Keratinocyte (primary cell): ENCODE data around the gene PSME4. TPM values are rescaled to one million over a fixed set of nuclear protein-coding genes. Genes with fewer than 3 reads are reported as not detected.

Experiments
- DNase-seq: peaks from one replicate; pipeline ENCODE4 v3.0.0-alpha.2; 2011; ENCODE audit warnings: low read depth, missing footprints, low spot score
- FAIRE-seq: peaks from 2 replicates; lab custom pipeline; 2011; peaks lifted over from hg19 to GRCh38; lab: Jason Lieb, UNC
- H2AFZ ChIP-seq: 2 replicates; pipeline ENCODE4 v1.6.0; 2012; ENCODE audit warnings: low read length, control low read depth, inconsistent platforms; ENCODE audit not compliant: control insufficient read depth
- H3K27ac ChIP-seq: 2 replicates; pipeline ENCODE4 v1.5.1; 2011; ENCODE audit warnings: low read length; ENCODE audit not compliant: control insufficient read depth, insufficient read depth
- H3K27me3 ChIP-seq: 3 replicates; pipeline ENCODE4 v1.6.0; 2011; ENCODE audit warnings: low read length; ENCODE audit not compliant: control insufficient read depth, insufficient read depth; ENCODE audit errors: extremely low read depth
- H3K36me3 ChIP-seq, 2 experiments: 2 replicates in 1 of 2; 3 replicates in 1 of 2; pipeline ENCODE4 v1.5.1; 2011; ENCODE audit warnings: low read length in 2 of 2, mild to moderate bottlenecking in 1 of 2; ENCODE audit not compliant: control insufficient read depth in 2 of 2, insufficient read depth in 2 of 2; ENCODE audit errors: extremely low read depth in 1 of 2
- H3K4me1 ChIP-seq: 3 replicates; pipeline ENCODE4 v1.5.1; 2011; ENCODE audit warnings: low read length; ENCODE audit not compliant: control insufficient read depth, insufficient read depth; ENCODE audit errors: extremely low read depth
- H3K4me2 ChIP-seq: 3 replicates; pipeline ENCODE4 v1.6.0; 2011; ENCODE audit warnings: low read depth, low read length; ENCODE audit not compliant: control insufficient read depth, insufficient read depth; ENCODE audit errors: extremely low read depth
- H3K4me3 ChIP-seq, 3 experiments: fragments of 200-600 bp in 1 of 3; sonication (generic) in 1 of 3; 2 replicates in 2 of 3; 3 replicates in 1 of 3; pipeline ENCODE4 v1.5.1; 2011 to 2016; ENCODE audit warnings: low read length in 3 of 3, mild to moderate bottlenecking in 3 of 3, control low read depth in 2 of 3, inconsistent platforms in 1 of 3, low read depth in 1 of 3, mixed read lengths in 1 of 3, mixed run types in 1 of 3, moderate library complexity in 1 of 3; ENCODE audit not compliant: control insufficient read depth in 2 of 3, insufficient read depth in 2 of 3; ENCODE audit errors: extremely low read depth in 1 of 3
- H3K79me2 ChIP-seq: 2 replicates; pipeline ENCODE4 v1.6.0; 2012; ENCODE audit warnings: low read length; ENCODE audit not compliant: control insufficient read depth, insufficient read depth
- H3K9ac ChIP-seq: 3 replicates; pipeline ENCODE4 v1.6.0; 2011; ENCODE audit warnings: low read length; ENCODE audit not compliant: control insufficient read depth, insufficient read depth; ENCODE audit errors: extremely low read depth
- H3K9me1 ChIP-seq: 3 replicates; pipeline ENCODE4 v1.6.0; 2011; ENCODE audit warnings: low read length; ENCODE audit not compliant: control insufficient read depth, insufficient read depth; ENCODE audit errors: extremely low read depth
- H3K9me3 ChIP-seq: 2 replicates; pipeline ENCODE4 v1.5.1; 2012; ENCODE audit warnings: low read depth, low read length; ENCODE audit not compliant: control insufficient read depth
- H4K20me1 ChIP-seq: 3 replicates; pipeline ENCODE4 v1.6.0; 2011; ENCODE audit warnings: low read length; ENCODE audit not compliant: control insufficient read depth, insufficient read depth; ENCODE audit errors: extremely low read depth
- CTCF ChIP-seq, 3 experiments: IDR thresholded peaks in 1 of 3; conservative IDR thresholded peaks in 1 of 3; optimal IDR thresholded peaks in 1 of 3; 2 replicates in 2 of 3; 3 replicates in 1 of 3; pipeline versions ENCODE3 to v1.5.1; 2011; ENCODE audit warnings: low read length in 3 of 3, mild to moderate bottlenecking in 3 of 3, moderate library complexity in 2 of 3, control low read depth in 1 of 3, inconsistent platforms in 1 of 3; ENCODE audit not compliant: insufficient read depth in 2 of 3; ENCODE audit errors: extremely low read depth in 1 of 3
- EZH2 ChIP-seq: IDR thresholded peaks from one replicate; pipeline ENCODE4 v1.6.1; 2012; ENCODE audit warnings: inconsistent platforms, mild to moderate bottlenecking, low read length, moderate library complexity
- dilution Hi-C: fragments of 300-500 bp; cut with MboI; formaldehyde crosslinking; loops from one replicate; pipeline ENCODE4 v1.7.0; 2020; ENCODE audit warnings: low sequenced_read_pairs; ENCODE audit not compliant: extremely low pct_ligation_motif_present
- polyA plus RNA-seq, 5 experiments: library from polyadenylated mRNA; depleted of rRNA in 3 of 5; stranded (reverse) in 3 of 5; stranded (forward) in 1 of 5; unstranded in 1 of 5; fragments of >200 nt; gene quantifications; 1 replicate in 1 of 5; 2 replicates in 3 of 5; 3 replicates in 1 of 5; pipeline versions ENCODE4 v1.2.1 to v1.2.3, GENCODE V29; 2011 to 2012; ENCODE audit warnings: missing spikeins in 2 of 5, low read depth in 1 of 5, low replicate concordance in 1 of 5

The PSME4 gene
- polyA plus RNA-seq, 1 donor (not counting 4 experiments of a cell fraction or from before 2014, with no cell fraction given): 59.4 TPM

GRCh38 chr2:54013996-54014395 is 43.2 kb upstream of the PSME4 start:
- no peaks in the 10 kb centered on the region for H3K27me3 ChIP-seq
- no peaks in the 10 kb centered on the region for H4K20me1 ChIP-seq
- no peak overlapping the region for H3K4me3 ChIP-seq
- FAIRE-seq (no peak), DNase-seq (no peak)
- H3K36me3 ChIP-seq: peaks cover 0 to 2% of the 10 kb centered on the region in 2 experiments
- H3K79me2 ChIP-seq: no peaks in the 10 kb centered on the region
- H3K9ac ChIP-seq: no peak overlapping the region
- H2AFZ ChIP-seq: no peak overlapping the region
- no peak for TF ChIP-seq EZH2
- TF ChIP-seq CTCF (optimal IDR thresholded peaks at IDR 0.05 in 1 of 3, IDR thresholded peaks at IDR 0.05 in 1 of 3, conservative IDR thresholded peaks at IDR 0.05 in 1 of 3; ENCODE audit: extremely low read depth in 1 of 3, insufficient read depth in 2 of 3, low read length in 3 of 3): no peak
- H3K9me1 ChIP-seq: no peaks in the 10 kb centered on the region
- no peaks in the 10 kb centered on the region for H3K4me1 ChIP-seq
- dilution Hi-C loops: no loop called here
- no peak overlapping the region for H3K27ac ChIP-seq
- H3K9me3 ChIP-seq: no peaks in the 10 kb centered on the region
- H3K4me2 ChIP-seq: no peak overlapping the region

GRCh38 chr2:54012538-54013141 is 41.8 kb upstream of the PSME4 start:
- Histone ChIP-seq H3K9ac (no peak overlapping the region), H3K27ac (no peak overlapping the region), H3K4me3 (no peak overlapping the region), H3K9me3 (no peaks in the 10 kb centered on the region), H2AFZ (no peak overlapping the region), H3K9me1 (no peaks in the 10 kb centered on the region), H4K20me1 (no peaks in the 10 kb centered on the region), H3K4me1 (no peaks in the 10 kb centered on the region), H3K27me3 (no peaks in the 10 kb centered on the region), H3K79me2 (no peaks in the 10 kb centered on the region), H3K36me3 (peaks cover 0 to 2% of the 10 kb centered on the region in 2 experiments), H3K4me2 (no peak overlapping the region)
- DNase-seq (no peak), FAIRE-seq (no peak)
- TF ChIP-seq EZH2 (no peak), CTCF (optimal IDR thresholded peaks at IDR 0.05 in 1 of 3, IDR thresholded peaks at IDR 0.05 in 1 of 3, conservative IDR thresholded peaks at IDR 0.05 in 1 of 3; ENCODE audit: extremely low read depth in 1 of 3, insufficient read depth in 2 of 3, low read length in 3 of 3) (no peak)
- dilution Hi-C loops: no loop called here
